ENCODE data around the gene SLAIN2.

GRCh38 chr4:48431401-48431800, 90.1 kb downstream of the SLAIN2 start:
- TF ChIP-seq, protein P1, sequence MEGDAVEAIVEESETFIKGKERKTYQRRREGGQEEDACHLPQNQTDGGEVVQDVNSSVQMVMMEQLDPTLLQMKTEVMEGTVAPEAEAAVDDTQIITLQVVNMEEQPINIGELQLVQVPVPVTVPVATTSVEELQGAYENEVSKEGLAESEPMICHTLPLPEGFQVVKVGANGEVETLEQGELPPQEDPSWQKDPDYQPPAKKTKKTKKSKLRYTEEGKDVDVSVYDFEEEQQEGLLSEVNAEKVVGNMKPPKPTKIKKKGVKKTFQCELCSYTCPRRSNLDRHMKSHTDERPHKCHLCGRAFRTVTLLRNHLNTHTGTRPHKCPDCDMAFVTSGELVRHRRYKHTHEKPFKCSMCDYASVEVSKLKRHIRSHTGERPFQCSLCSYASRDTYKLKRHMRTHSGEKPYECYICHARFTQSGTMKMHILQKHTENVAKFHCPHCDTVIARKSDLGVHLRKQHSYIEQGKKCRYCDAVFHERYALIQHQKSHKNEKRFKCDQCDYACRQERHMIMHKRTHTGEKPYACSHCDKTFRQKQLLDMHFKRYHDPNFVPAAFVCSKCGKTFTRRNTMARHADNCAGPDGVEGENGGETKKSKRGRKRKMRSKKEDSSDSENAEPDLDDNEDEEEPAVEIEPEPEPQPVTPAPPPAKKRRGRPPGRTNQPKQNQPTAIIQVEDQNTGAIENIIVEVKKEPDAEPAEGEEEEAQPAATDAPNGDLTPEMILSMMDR (IDR thresholded peaks at IDR 0.05; ENCODE audit: low read depth, low read length, poor library complexity, severe bottlenecking): no peak
- no peak for TF ChIP-seq EZH2phosphoT487 (IDR thresholded peaks at IDR 0.05; ENCODE audit: borderline replicate concordance, low read length)
